GM03348 (cell line): Measurements from ENCODE around the gene LRRC25.

Source experiments
- DNase-seq: peaks from one replicate; pipeline ENCODE4 v3.0.0; 2012; ENCODE audit warnings: low spot score

Gene LRRC25

GRCh38 chr19:18345296-18345695, 52.1 kb downstream of the LRRC25 start:
- no peak for DNase-seq

- DNase-seq = no peak
Measured at GRCh38 chr19:18344582-18344950, 52.9 kb downstream of the LRRC25 start.

- DNase-seq = no peak
Measured at GRCh38 chr19:18342090-18342632, 55.3 kb downstream of the LRRC25 start.
